GM19023 (cell line): ENCODE results near the gene SDHA.

ENCODE experiments used
- ATAC-seq: cut with Tn5 transposase; IDR thresholded peaks from one replicate; pipeline ENCODE4 v1.9.1; 2021; ENCODE audit warnings: mild to moderate bottlenecking, moderate library complexity; ENCODE audit not compliant: unreplicated experiment

Gene SDHA

GRCh38 chr5:185095-186070 is 32.7 kb upstream of the SDHA start:
- ATAC-seq = no peak

- no peak for ATAC-seq
These were observed 31.8 kb upstream of the SDHA start for GRCh38 chr5:186091-187041.

- ATAC-seq = no peak
These were observed 31.1 kb upstream of the SDHA start for GRCh38 chr5:187042-187431.

GRCh38 chr5:187617-188451 is 30.3 kb upstream of the SDHA start:
- no peak for ATAC-seq

- peak; percentile 86 for ATAC-seq
These were observed 29.3 kb upstream of the SDHA start for GRCh38 chr5:188488-189481.

- ATAC-seq = no peak
These were observed 28.6 kb upstream of the SDHA start for GRCh38 chr5:189486-189885.

- no peak for ATAC-seq
These were observed 28.1 kb upstream of the SDHA start for GRCh38 chr5:189976-190365.

DNA sequence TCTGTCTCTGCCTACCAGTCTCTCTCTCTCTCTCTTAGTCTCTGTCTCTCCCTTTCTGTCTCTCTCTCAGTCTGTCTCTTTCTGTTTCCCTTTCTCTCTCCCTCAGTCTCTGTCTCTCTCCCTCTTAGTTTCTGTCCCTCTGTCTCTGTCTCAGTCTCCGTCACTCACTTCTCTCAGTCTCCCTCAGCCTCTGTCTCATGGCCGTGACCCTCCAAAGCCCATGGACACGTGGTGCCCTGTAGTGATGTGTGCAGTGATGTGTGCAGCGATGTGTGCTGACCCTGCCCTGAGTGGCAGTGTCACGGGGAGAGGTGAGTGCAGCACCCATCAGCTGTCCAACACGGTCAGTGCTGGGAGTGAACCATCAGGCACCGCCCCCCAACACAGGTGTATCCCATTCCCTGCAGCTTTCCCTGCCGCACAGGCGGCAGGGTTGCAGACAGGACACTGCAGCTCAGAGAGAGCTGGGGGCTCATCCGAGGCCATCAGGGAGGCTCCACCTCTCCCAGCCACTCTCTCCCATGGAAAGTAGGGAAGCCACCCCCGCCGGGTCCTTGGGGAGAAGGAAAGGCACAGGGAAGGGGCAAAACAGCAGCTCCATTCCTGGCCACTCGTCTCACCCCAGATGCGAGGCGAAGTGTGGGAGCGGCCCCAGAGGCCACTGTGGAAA is 27.6 kb upstream of the SDHA start:
- peak; percentile 28 for ATAC-seq

DNA sequence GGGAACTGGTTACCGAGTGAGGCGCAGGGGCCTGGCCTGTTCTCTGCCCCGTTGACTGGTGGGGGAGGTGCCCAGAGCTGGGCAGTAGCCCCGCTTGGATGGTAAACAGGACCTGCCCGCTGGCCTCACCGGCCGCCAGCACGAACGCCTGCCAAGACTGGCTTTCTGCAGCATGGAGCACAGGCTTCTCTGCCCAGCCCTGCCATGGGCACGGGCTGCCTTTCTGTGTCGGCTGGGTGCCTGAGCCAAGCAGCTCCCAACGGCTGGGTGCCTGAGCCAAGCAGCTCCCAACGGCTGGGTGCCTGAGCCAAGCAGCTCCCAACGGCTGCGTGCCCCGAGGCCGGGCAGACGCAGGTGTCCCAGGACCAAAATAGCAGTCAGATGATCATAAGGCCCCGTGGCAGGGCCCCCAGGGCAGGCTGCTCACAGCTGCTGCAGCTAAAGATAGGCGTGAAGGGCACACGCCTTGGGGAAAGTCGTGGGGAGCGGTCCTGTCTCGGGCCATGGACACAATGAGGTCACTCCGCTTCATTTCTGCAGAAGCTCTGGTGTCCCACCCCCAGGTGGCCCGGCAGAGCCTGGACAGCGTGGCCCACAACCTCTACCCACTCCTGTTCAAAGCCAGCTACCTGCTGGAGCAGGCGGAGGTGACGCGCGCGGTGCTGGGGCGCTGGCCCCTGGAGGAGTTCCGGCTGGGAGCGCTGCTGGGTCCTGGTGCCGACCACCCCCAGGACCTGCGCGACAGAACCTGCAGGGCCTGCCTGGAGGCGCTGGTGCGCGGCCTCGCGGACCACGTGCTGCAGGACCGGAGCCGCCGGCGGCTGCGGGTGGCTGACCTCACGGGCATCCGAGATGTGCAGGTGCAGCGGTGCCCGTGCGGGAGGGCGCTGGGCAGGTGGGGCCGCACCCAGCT is 26.8 kb upstream of the SDHA start, which contains the start of gene LRRC14B:
LRRC14B (plus strand) TSS at position 460 of the 913 bp plus-strand sequence; CDS start at position 504, 44 bp downstream.
- no peak for ATAC-seq

GRCh38 chr5:191949-192690 is 26.0 kb upstream of the SDHA start:
- no peak for ATAC-seq

GRCh38 chr5:192691-192969 is 25.5 kb upstream of the SDHA start:
- ATAC-seq = no peak

- no peak for ATAC-seq
These were observed 24.9 kb upstream of the SDHA start for GRCh38 chr5:192970-193831.

GRCh38 chr5:194102-194501 is 24.0 kb upstream of the SDHA start:
- ATAC-seq = no peak

DNA sequence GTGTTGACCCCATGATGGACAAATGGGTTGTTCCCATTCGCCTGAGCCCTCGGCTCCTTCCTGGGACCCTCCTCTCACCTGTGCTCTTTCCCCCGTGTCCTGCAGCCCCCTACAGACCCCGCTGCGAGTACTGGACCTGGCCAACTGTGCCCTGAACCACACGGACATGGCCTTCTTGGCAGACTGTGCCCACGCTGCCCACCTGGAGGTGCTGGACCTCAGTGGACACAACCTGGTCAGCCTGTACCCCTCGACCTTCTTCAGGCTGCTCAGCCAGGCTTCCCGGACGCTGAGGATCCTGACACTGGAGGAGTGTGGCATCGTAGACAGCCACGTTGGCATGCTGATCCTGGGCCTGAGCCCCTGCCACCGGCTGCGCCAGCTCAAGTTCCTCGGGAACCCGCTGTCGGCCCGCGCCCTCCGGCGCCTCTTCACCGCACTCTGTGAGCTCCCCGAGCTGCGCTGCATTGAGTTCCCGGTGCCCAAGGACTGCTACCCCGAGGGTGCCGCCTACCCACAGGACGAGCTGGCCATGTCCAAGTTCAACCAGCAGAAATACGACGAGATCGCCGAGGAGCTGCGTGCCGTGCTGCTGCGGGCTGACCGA is 23.4 kb upstream of the SDHA start:
- ATAC-seq = no peak

DNA sequence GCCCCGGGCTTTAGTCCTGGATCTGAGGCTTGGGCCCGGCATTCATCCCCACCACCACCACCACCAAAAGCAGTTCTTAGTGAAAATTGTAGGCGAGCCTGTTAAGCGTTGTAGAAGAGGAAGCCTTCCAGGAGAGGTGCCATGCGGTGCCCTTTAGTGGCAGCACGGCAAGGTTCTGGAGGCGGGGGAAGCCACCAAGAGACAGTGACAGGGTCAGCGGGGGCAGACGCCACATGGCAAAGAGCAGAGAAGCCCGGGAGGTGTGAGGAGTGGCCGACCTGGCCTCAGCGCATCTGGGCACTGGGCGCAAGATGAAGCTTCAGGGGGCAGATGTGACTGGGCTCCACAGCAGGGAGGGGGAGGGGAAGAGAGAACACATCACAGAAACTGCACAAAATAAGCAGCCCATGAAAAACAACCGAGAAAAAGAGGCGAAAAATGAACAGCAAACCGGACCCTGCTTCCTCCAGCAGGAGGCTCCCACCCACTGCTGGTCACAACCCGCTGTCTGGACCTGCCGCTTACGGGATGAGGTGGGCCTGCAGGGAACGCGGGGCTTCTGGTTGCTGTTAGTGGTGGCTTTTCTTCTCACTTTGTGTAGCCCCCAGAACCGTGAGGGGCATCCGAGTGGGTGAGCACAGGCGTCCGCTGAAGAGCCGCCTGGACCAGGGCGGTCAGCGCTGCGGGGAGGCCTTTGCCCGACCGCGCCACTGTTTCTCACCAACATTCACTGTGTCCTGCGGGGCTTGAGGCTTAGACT is 22.5 kb upstream of the SDHA start:
- no peak for ATAC-seq
